HG03521 (cell line): ENCODE results near the gene ATXN2L.
"Not testable (repeated sequence)": the region's sequence is repeated elsewhere in the genome, so short reads cannot be mapped to it uniquely, and the experiment has no call there.

ENCODE experiments used
- ATAC-seq: cut with Tn5 transposase; IDR thresholded peaks from one replicate; pipeline ENCODE4 v1.9.1; 2021; ENCODE audit warnings: mild to moderate bottlenecking, moderate library complexity; ENCODE audit not compliant: unreplicated experiment

Gene ATXN2L

DNA sequence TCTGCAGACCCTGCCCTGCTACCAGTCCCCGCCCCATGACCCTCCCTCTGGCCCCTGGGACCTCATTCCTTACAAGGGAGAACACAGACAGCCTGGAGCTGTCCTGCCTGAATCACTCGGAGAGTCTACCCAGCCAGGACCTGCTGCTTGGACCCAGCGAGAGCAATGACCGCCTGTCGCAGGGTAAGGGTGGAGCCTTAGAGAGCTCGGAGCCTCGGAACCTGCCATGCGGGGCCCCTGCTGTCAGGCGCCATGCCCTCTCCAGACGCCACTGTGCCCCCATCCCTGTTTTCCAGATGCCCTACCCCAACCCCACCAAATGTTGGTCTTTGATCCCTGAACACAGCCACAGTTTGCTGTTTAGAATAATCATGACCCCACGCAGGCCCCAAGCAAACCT is 46.4 kb downstream of the ATXN2L start:
- no peak for ATAC-seq

DNA sequence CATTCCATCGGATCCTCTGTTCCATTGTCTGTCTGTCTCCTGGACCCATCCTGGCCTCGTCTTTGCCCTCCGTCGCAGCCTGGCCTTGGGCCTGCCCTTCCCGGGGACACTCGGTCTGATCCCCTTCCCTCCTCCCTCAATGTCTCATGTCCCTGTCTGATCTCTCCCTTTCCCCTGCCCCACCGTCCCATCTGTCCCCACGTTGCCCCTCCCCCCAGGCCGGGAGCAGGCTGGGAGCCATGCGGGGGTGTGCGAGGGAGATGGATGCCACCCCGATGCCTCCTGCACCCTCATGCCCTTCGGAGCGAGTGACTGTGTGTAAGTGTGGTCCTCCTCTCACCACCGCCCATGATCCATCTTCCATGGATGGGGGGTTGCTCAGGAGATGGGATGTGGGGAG is 50.2 kb downstream of the ATXN2L start:
- no peak for ATAC-seq

GRCh38 chr16:28873543-28874201 is 50.9 kb downstream of the ATXN2L start:
- ATAC-seq = no peak

DNA sequence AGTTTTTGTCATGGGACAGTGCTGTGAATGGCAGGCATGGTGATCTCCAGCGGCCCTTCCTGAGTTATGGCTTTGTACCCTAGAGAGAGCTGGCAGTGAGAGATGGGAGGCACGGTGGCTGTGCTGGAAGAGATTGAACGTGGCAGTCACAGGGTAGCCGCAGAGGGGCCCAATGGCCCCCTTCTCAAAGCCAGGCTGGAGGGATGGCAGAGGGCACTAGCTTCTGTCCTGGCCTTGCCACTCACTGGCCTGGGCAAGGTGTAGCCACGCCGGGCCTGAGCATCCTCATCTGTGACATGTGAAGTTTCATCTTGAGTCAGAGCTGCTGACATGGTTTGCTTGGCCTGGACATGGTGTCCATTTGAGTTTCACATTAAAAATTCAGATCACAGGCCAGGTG is 51.6 kb downstream of the ATXN2L start:
- no peak for ATAC-seq

- no peak for ATAC-seq
These were observed 52.6 kb downstream of the ATXN2L start for GRCh38 chr16:28875134-28876018.

- ATAC-seq = no peak
These were observed 53.3 kb downstream of the ATXN2L start for GRCh38 chr16:28876019-28876659.

DNA sequence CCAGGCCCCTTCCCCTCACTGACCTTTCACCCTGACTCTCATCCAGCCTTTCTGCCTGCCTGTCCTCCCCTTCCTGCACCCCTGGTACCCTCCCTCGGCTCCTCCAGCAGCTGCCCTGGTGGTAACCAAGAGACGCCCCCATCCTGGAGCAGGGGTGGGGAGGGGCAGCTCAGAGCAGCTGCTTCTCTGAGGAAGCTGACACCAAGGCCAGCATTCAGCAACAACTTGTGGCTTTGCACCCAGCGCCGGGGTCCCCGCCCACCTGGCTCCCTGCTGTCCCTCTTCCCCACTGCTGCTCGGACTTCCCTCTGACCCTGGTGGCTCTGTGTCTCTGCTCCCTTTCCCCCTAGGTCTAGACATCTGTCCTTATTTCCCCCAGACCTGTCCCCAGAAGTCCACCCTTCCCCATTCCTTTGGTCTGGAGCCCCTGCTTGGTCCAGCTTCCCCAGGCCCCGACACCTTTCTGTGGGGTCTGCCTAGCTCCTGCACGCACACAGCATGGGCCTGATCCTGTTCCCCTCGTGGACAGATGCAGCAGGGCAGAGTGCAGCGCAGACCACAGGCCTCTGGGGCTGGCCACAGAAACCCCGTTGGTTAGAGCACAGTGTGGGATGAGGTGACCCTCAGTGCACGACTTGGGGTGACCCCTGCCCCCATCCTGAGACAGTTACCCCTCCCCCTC is 54.3 kb downstream of the ATXN2L start:
- ATAC-seq = no peak

DNA sequence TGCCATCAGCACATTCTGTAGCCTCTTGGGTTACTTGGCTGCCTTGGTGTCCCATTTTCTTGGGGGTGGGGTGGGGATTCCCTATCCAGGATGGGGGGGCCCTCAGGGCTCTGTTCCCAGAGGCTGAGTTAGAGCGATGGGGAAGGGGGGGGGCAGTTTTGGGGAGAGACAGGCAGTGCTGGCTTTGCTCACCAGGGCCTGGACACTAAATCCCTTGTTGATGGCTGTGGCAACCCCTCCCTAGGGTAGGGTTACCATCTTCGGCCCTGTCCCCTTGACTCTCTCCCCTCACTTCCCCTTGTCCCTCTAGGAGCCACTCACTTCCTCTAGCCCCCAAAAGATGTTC is 54.8 kb downstream of the ATXN2L start:
- ATAC-seq = no peak

- no peak for ATAC-seq
These were observed 55.5 kb downstream of the ATXN2L start, which contains the start of gene ATP2A1 for GRCh38 chr16:28878083-28878926. Gene ATP2A1 (plus strand): TSS chr16:28878488. CDS start chr16:28878672, 184 bp downstream.

- ATAC-seq = peak; percentile 18
These were observed 56.6 kb downstream of the ATXN2L start for GRCh38 chr16:28879261-28879840.

- peak; percentile 78 for ATAC-seq
These were observed 57.2 kb downstream of the ATXN2L start for GRCh38 chr16:28879841-28880588.

GRCh38 chr16:28880589-28880915 is 57.8 kb downstream of the ATXN2L start:
- no peak for ATAC-seq

DNA sequence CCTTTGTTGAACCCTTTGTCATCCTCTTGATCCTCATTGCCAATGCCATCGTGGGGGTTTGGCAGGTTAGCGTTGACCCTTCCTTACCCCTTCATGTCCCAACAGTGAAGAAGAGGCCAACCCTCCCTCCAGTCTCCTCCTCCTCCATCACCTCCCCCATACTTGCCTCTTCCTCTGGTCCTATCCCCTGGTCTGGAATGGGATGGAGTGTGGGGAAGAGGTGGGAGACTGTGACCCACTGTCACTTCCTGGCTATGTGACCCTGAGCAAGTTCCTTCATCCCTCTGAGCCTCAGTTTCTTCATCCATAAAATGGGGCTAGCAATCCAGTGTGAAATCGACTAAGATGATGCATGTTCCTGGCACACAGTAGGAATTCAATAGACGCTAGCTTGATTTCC is 58.2 kb downstream of the ATXN2L start:
- ATAC-seq = no peak

DNA sequence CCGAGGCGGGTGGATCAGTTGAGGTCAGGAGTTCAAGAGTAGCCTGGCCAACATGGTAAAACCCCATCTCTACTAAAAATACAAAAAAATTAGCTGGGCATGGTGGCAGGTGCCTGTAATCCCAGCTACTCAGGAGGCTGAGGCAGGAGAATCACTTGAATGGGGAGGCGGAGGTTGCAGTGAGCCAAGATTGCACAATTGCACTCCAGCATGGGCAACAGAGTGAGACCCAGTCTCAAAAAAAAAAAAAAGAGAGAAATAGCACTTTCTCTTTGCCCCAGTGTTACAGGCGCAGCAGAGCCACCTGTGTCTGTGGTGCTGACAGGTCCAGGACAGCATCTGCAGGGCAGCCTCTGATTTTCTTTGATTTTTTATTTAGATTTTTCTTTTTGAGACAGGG is 58.8 kb downstream of the ATXN2L start:
- not testable (repeated sequence) for ATAC-seq

GRCh38 chr16:28882551-28883160 is 59.9 kb downstream of the ATXN2L start:
- no peak for ATAC-seq

DNA sequence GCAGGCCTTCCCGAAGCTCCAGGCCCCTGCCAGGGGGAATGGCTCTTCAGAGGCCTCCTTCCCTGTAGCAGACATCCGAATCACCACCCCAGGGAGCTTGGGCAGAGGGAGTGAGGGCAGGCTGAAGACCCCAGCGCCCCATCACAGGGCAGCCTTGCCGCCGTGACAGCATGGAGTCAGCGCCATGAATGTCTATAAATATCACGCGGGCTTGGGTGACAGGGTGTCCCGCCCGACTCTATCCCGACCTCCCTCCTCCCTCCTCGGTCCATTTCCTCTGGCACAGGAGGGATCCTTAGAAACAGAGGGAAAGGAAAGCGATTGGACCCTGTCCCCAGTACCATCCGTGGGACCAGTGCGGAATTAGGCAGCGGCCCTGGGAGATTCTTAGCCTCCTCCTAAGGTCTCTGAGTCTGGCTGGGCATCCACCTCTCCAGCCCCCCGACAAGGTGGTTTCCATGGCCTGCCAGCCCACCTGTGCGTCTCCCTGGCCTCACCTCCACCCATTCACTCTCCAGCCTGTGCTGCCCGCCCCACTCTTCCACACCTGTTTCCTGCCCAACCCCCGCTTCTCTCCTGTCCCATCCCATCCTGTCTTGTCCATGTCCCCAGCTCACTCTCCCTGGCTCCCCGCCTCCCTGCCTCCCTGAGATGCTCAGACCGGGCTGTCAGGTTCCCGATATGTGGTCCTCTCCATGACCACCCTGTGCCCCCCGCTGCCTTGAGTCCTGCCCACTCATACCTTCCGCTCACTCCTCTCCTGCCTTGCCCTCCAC is 60.6 kb downstream of the ATXN2L start:
- ATAC-seq = no peak

GRCh38 chr16:28884045-28884444 is 61.2 kb downstream of the ATXN2L start:
- no peak for ATAC-seq
